HL-60 (cell line): ENCODE results near the gene GNG2.

Experiments used
- DNase-seq, 2 experiments: peaks; one replicate each; pipeline ENCODE4 v3.0.0-alpha.2; 2010 to 2020; ENCODE audit warnings: low read depth in 1 of 2, low spot score in 1 of 2
- H3K27ac ChIP-seq: fragments of 250-450 bp; sonication (Bioruptor Pico); replicated peaks from 2 replicates; pipeline ENCODE4 v1.5.1; 2020; ENCODE audit warnings: mild to moderate bottlenecking, moderate library complexity
- H3K27me3 ChIP-seq: fragments of 250-450 bp; sonication (Bioruptor Pico); 2 replicates; pipeline ENCODE4 v1.5.1; 2021; ENCODE audit warnings: mild to moderate bottlenecking, moderate library complexity; ENCODE audit not compliant: insufficient read depth, poor library complexity, severe bottlenecking
- H3K4me3 ChIP-seq: replicated peaks from 2 replicates; pipeline ENCODE4 v1.5.1; 2011; ENCODE audit warnings: mild to moderate bottlenecking, control low read depth, low read length; ENCODE audit not compliant: insufficient read depth
- GABPA ChIP-seq: IDR thresholded peaks from 2 replicates; pipeline ENCODE4 v1.6.1; 2012; ENCODE audit warnings: low read depth
- POLR2AphosphoS5 ChIP-seq: IDR thresholded peaks from 2 replicates; pipeline ENCODE4 v1.6.1; 2012; ENCODE audit warnings: low read depth
- REST ChIP-seq: IDR thresholded peaks from 2 replicates; pipeline ENCODE4 v1.6.1; 2012; ENCODE audit warnings: low read depth; ENCODE audit not compliant: insufficient replicate concordance
- SPI1 ChIP-seq: IDR thresholded peaks from 2 replicates; pipeline ENCODE4 v1.6.1; 2012; ENCODE audit warnings: low read depth, mild to moderate bottlenecking, borderline replicate concordance
- TF ChIP-seq, protein P1 (sequence below): IDR thresholded peaks from one replicate; pipeline ENCODE4 v1.5.1; 2011; ENCODE audit warnings: low read length, control low read depth, inconsistent platforms; ENCODE audit not compliant: insufficient read depth

Gene GNG2

DNA sequence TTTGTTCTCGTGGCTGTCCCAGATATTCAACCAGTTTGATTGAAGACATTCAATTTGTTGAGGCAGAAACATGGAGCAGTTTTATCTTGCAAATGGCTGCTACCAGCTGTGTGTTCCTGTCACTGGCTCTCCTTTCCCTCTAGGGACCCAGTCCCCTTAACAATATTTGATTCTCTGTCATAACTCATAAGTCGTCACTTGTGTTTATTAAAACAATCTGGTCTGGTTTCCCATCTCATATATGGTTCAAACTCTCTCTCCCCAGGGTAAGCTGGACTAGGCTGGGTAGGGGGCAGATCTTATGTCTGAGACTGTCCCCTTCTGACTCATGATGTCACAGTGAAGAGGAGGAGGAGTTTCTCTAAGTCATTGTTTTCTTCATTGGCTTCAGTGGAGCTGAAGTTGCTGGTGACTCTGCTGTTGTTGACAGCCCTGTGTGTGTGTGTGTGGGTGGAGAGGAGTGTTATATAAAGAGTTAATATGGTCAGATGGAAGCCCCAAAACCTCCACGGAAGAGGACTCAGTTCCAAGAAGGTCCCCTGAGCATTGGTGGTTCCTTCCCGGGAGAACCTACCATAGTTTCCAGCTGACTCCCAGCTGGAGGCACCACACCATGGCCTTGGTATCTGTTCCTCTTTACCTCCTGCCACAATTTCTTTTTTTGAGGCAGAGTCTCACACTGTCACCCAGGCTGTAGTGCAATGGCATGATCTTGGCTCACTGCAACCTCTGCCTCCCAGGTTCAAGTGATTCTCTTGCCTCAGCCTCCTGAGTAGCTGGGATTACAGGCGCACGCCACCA lies 16.1 kb upstream of the GNG2 start:
- peak in 1 of 2 experiments; percentile 54 for DNase-seq
- Histone ChIP-seq H3K4me3 (no peak overlapping the region), H3K27me3 (no peaks in the 10 kb centered on the region), H3K27ac (no peak overlapping the region)
- no peak for TF ChIP-seq REST
- no peak for TF ChIP-seq POLR2AphosphoS5
- no peak for TF ChIP-seq GABPA

- no peak for TF ChIP-seq POLR2AphosphoS5
- TF ChIP-seq GABPA, result no peak
- no peak for TF ChIP-seq REST
- TF ChIP-seq, protein P1, sequence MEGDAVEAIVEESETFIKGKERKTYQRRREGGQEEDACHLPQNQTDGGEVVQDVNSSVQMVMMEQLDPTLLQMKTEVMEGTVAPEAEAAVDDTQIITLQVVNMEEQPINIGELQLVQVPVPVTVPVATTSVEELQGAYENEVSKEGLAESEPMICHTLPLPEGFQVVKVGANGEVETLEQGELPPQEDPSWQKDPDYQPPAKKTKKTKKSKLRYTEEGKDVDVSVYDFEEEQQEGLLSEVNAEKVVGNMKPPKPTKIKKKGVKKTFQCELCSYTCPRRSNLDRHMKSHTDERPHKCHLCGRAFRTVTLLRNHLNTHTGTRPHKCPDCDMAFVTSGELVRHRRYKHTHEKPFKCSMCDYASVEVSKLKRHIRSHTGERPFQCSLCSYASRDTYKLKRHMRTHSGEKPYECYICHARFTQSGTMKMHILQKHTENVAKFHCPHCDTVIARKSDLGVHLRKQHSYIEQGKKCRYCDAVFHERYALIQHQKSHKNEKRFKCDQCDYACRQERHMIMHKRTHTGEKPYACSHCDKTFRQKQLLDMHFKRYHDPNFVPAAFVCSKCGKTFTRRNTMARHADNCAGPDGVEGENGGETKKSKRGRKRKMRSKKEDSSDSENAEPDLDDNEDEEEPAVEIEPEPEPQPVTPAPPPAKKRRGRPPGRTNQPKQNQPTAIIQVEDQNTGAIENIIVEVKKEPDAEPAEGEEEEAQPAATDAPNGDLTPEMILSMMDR, result no peak
- no peak for TF ChIP-seq SPI1
These were observed 14.6 kb upstream of the GNG2 start for GRCh38 chr14:51845811-51846210.

GRCh38 chr14:51846631-51847488 lies 13.6 kb upstream of the GNG2 start:
- peak overlapping the region; percentile 15 for H3K4me3 ChIP-seq
- peak; percentile 98 for DNase-seq
- H3K27ac ChIP-seq, result peak overlapping the region; percentile 93

More at GRCh38 chr14:51845811-51846210, 14.6 kb upstream of the GNG2 start:
- DNase-seq, result peak; percentile 11 to 64
- Histone ChIP-seq H3K27me3 (no peaks in the 10 kb centered on the region), H3K4me3 (no peak overlapping the region), H3K27ac (peak overlapping the region; percentile 93)

More at GRCh38 chr14:51846631-51847488, 13.6 kb upstream of the GNG2 start:
- TF ChIP-seq POLR2AphosphoS5 (peak; percentile 84), GABPA (0 out of 2 replicates have a peak, but pooled peaks have one; percentile 20), REST (no peak), SPI1 (peak; percentile 79)
- TF ChIP-seq, protein P1, result no peak
- H3K27me3 ChIP-seq, result no peaks in the 10 kb centered on the region
